Activated CD8-positive, alpha-beta T cell treated with anti-CD3 and anti-CD28 coated beads, Interleukin-2, amount 10 ng/mL, durations not matched to agents 7 days and 5 days (primary cell): ENCODE data around the gene RUNX3. TPM values are rescaled to one million over a fixed set of nuclear protein-coding genes. Genes with fewer than 3 reads are reported as not detected.

Experiments
- ATAC-seq: fragments of 150-1000 bp; cut with Tn5 transposase; one replicate; pipeline ENCODE4 v1.10.0; 2021; ENCODE audit warnings: moderate library complexity
- CTCF ChIA-PET: fragments of 350-600 bp; sonication (Branson Sonifier 250); formaldehyde crosslinking; loops from one replicate; lab custom pipeline; 2021; ENCODE audit warnings: antibody characterized with exemption; lab: Charles Lee
- POLR2A ChIA-PET: fragments of 350-600 bp; sonication (Branson Sonifier 250); formaldehyde crosslinking; loops from one replicate; lab custom pipeline; 2021; ENCODE audit warnings: antibody characterized with exemption; lab: Charles Lee
- DNase-seq: peaks from one replicate; pipeline ENCODE4 v3.0.0-alpha.2; 2020
- H3K27ac Mint-ChIP-seq: one replicate; pipeline ENCODE4 v1.8.0; 2021; ENCODE audit warnings: mild to moderate bottlenecking, mixed read lengths
- H3K27me3 Mint-ChIP-seq: one replicate; pipeline ENCODE4 v1.8.0; 2021; ENCODE audit warnings: low read depth, mixed read lengths
- H3K36me3 Mint-ChIP-seq: one replicate; pipeline ENCODE4 v1.8.0; 2021; ENCODE audit warnings: low read depth, mixed read lengths
- H3K4me1 Mint-ChIP-seq: one replicate; pipeline ENCODE4 v1.8.0; 2021; ENCODE audit warnings: low read depth, mixed read lengths
- H3K4me3 Mint-ChIP-seq: one replicate; pipeline ENCODE4 v1.8.0; 2021; ENCODE audit warnings: mild to moderate bottlenecking, mixed read lengths
- H3K9me3 Mint-ChIP-seq: one replicate; pipeline ENCODE4 v1.8.0; 2022; ENCODE audit warnings: mixed read lengths; ENCODE audit not compliant: insufficient read depth
- total RNA-seq, 2 experiments: library from RNA; stranded (reverse); gene quantifications; one replicate each; pipeline ENCODE4 v1.2.3, GENCODE V29; 2021

Gene RUNX3
- total RNA-seq, 2 experiments from 2014 or later = 144 to 147 TPM

DNA sequence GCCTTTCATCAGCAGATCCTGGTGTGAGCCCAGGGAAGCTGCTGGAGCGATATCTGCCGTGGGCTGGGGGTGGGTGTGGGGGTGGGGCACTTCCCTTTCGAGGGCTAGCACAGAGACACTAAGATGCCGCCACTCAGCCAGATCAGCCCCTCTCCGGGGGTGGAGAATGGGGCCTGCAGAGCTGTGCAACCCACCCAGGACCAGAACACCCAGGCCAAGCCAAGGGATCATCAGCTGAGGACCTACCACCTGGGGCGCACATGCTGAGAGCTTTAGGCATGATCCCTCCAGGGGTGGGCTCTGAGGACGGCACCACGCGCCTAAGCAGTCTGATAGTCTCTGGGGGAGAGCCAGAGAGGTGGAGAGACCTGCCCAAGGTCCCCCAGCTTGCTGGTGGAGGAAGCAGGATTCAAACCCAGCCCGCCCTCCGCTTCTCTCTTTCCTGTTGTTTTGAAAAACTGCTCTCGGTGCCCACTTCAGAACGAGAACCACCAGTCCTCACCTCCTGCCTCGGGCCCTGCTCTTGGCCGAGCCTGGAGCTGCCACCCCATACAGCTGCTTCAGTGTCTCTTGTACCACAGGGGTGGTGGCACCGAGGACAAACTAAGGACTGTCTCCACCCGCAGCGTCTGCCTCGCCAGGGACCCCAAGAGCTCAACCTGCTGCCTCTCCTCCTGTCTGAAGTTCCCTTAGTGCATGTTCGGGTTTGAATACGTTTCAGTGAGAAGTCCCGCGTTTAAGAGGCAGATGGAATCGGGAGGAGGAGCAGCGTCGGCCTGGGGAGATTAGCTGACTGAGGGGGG, 39.7 kb upstream of the RUNX3 start:
- Mint-ChIP-seq H3K9me3 (peaks cover 9% of the 10 kb centered on the region), H3K27me3 (no peaks in the 10 kb centered on the region), H3K27ac (peak overlapping the region; percentile 90), H3K4me1 (peaks cover 91% of the 10 kb centered on the region), H3K36me3 (peaks cover 17% of the 10 kb centered on the region), H3K4me3 (peak overlapping the region; percentile 66)
- ChIA-PET POLR2A (interaction anchor here (0.6 to 4.7 kb wide), 13 partner anchors 10 to 130 kb away, joined by 3 to 29 read pairs (median 6); no protein-coding TSS in a partner anchor), CTCF (interaction anchor here (0.7 to 7.0 kb wide), 19 partner anchors 9 to 134 kb away, joined by 3 to 59 read pairs (median 5); no protein-coding TSS in a partner anchor)
- no peak for ATAC-seq
- DNase-seq = peak; percentile 47

DNA sequence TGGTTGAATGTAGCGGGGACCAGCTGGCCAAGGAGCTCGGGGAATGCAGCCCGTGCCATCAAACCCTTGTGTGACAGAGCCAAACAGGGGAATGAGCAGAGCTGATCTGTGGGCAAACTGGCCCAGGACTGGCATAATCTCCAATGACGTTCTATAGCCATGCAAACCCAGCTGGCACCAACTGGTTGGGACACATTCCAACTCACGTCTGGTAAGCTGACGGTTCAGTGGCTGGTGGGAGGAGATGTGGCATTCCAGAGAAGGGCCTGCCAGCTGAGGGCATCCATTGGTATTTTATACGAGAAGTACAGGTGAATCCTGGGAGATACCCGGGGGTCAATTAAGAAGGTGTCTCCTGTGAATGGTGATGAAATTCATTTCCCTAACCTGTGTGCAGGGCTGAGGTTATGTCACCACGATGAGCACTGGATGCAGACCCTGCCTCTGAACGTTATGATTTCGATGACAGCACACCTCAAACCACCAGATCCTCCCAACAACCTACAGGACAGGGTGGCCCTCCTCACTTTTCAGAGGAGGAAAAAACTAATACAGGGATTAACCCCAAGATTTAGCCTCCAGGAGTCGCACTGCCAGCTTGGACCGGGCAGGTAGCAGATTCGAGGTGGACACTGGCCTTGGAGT, 39.0 kb upstream of the RUNX3 start:
- ATAC-seq (no peak), DNase-seq (no peak)
- POLR2A ChIA-PET = interaction anchor here (0.6 to 4.7 kb wide), 13 partner anchors 10 to 264 kb away, joined by 3 to 29 read pairs (median 6); no protein-coding TSS in a partner anchor
- Mint-ChIP-seq H3K27me3 (no peaks in the 10 kb centered on the region), H3K4me3 (peak overlapping the region; percentile 66), H3K27ac (peak overlapping the region; percentile 90), H3K4me1 (peaks cover 85% of the 10 kb centered on the region), H3K36me3 (peaks cover 16% of the 10 kb centered on the region), H3K9me3 (peaks cover 2% of the 10 kb centered on the region)
- CTCF ChIA-PET = interaction anchor here (0.8 to 7.0 kb wide), 14 partner anchors 17 to 131 kb away, joined by 3 to 59 read pairs (median 6); no protein-coding TSS in a partner anchor

DNA sequence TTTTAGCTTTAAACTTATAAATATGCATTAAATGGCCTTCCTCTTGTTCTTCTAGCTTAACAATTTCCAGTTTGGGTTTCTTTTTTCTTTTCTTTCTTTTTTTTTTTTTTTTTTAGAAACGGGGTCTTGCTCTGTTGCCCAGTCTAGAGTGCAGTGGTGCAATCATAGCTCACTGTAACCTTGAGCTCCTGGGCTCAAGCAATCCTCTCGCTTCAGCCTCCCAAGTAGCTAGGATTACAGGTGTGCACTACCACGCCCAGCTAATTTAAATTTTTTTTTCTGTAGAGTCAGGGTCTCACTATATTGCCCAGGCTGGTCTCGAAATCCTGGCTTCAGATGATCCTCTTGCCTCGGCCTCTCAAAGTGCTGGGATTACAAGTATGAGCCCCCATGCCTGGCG, 37.9 kb upstream of the RUNX3 start:
- ATAC-seq = no peak
- H3K4me1 Mint-ChIP-seq = peaks cover 78% of the 10 kb centered on the region
- POLR2A ChIA-PET = interaction anchor here (1.8 to 6.0 kb wide), 3 partner anchors 28 to 66 kb away, joined by 6 to 106 read pairs (median 7); no protein-coding TSS in a partner anchor

DNA sequence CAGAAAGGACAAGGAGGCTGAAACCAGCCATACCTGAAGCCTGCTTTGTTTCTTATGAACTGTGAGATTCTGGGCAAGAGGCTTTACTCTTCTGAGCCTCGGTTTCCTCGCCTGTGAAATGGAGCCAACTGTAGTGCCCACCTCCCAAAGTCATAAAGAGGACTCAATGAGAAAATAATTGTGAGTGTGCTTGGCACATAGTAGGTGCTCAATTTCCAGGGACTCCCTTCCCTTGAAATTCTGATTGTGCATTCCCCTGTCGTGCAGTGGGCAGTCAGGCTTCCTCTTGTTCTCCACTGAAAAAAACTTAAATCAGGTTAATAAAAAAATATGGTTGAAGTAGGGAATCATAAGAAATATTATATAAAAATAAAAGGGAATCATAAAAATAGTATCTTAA, 37.5 kb upstream of the RUNX3 start:
- Mint-ChIP-seq H3K36me3 (peaks cover 22% of the 10 kb centered on the region), H3K9me3 (no peaks in the 10 kb centered on the region), H3K27me3 (no peaks in the 10 kb centered on the region), H3K4me3 (no peak overlapping the region), H3K4me1 (peaks cover 74% of the 10 kb centered on the region), H3K27ac (peak overlapping the region; percentile 98)
- POLR2A ChIA-PET = interaction anchor here (0.9 to 6.0 kb wide), 6 partner anchors 13 to 465 kb away, joined by 3 to 106 read pairs (median 28); partner anchors contain the start of gene RCAN3
- ATAC-seq = no peak
- CTCF ChIA-PET = interaction anchor here (1.1 to 10.3 kb wide), 5 partner anchors 11 to 132 kb away, joined by 3 to 225 read pairs (median 5); no protein-coding TSS in a partner anchor
- DNase-seq = no peak

More for the DNA sequence above, 37.9 kb upstream of the RUNX3 start:
- Mint-ChIP-seq H3K4me3 (no peak overlapping the region), H3K36me3 (peaks cover 21% of the 10 kb centered on the region), H3K9me3 (no peaks in the 10 kb centered on the region), H3K27me3 (no peaks in the 10 kb centered on the region), H3K27ac (peak overlapping the region; percentile 25)
- no peak for DNase-seq
- CTCF ChIA-PET = interaction anchor here (1.4 to 10.3 kb wide), 3 partner anchors 10 to 67 kb away, joined by 3 to 225 read pairs (median 48); no protein-coding TSS in a partner anchor

DNA sequence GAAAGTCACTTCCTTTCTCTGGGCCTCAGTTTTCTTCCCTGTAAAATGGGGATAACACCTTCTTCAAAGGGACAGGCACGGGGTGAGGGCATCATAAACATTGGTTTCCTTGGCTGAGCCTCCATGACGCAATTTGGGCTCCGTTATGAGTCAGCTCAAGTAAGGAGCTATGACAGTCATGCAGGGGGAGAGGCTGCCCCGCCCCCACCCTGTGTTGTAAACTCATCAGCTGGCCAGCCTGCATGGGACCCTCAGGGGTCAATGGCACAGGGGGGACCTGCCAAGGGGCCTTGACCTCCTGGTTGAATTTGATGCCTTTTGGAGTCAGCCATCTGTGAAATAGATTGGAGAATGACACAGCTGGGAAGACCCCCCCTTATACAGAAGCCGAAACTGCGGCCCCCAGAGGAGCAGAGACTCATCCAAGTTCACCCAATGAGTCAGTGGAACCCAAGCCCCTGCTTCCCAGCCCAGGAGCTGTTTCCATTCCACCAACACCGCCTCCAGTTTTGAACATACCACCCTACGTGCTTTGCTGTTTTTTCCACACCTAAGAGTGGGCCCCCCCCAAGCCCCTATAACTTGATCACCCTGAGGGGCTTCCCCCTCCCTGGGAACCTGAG, 36.8 kb upstream of the RUNX3 start:
- ATAC-seq (peak; percentile 8), DNase-seq (peak; percentile 90)
- Mint-ChIP-seq H3K4me3 (peak overlapping the region; percentile 92), H3K9me3 (no peaks in the 10 kb centered on the region), H3K27ac (peak overlapping the region; percentile 98), H3K27me3 (no peaks in the 10 kb centered on the region), H3K4me1 (peaks cover 68% of the 10 kb centered on the region), H3K36me3 (peaks cover 30% of the 10 kb centered on the region)
- ChIA-PET POLR2A (interaction anchor here (0.8 to 6.0 kb wide), 9 partner anchors 12 to 465 kb away, joined by 3 to 106 read pairs (median 4); partner anchors contain the start of gene RCAN3), CTCF (interaction anchor here (0.9 to 10.3 kb wide), 10 partner anchors 12 to 134 kb away, joined by 3 to 225 read pairs (median 4); no protein-coding TSS in a partner anchor)

DNA sequence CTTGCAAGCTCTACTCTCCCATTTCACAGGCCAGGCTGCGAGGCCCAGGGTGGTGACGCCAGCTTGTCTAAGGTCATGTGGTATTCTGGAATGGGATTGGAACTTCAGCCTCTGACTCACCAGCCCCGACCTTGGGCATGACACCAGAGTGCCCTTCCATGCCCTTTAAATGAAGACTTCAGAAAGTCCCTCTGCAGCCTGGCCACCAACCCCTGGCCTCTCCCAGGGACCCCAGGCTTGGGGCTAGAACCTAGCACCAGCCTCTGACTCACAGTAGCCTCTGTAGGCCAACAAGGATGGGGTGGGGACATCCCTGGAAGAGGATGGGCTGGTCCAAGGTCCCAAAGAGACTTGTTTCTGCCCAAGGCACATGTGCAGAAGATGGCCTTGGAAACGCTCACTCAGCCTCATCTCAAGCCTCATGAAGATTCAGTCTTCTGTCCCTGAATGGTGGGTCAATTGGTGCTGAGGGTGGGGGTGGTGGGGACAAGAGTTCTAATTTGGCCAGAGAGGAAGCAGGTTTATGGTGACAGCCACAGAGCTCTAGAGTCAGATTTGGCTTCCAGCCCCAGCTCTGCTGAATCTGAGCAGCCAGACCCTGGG, 36.1 kb upstream of the RUNX3 start:
- Mint-ChIP-seq H3K4me3 (peak overlapping the region; percentile 92), H3K27me3 (no peaks in the 10 kb centered on the region), H3K4me1 (peaks cover 68% of the 10 kb centered on the region), H3K9me3 (no peaks in the 10 kb centered on the region), H3K36me3 (peaks cover 36% of the 10 kb centered on the region), H3K27ac (peak overlapping the region; percentile 98)
- ATAC-seq (no peak), DNase-seq (peak; percentile 45)
- CTCF ChIA-PET = interaction anchor here (0.9 to 10.3 kb wide), 10 partner anchors 16 to 135 kb away, joined by 3 to 225 read pairs (median 6); no protein-coding TSS in a partner anchor
- POLR2A ChIA-PET = interaction anchor here (0.8 to 6.0 kb wide), 12 partner anchors 8 to 464 kb away, joined by 3 to 106 read pairs (median 8); partner anchors contain the start of gene RCAN3

DNA sequence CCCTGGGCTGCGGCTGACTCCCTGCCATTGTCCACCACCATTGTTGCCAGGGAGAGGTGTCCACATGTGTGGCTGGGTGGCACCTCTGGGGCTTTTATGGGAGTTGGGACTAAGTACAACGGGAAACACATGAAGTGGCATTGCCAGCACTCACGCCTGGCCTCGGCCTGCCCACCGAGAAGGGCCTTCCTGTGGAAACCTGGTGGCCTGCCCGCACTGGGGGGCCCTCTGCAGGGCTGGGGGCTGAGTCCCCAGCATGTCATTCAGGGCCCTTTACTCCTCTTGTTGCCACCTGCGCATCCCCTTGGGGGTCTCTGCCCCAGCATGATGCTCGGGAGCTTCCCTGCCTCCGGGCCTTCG, 35.5 kb upstream of the RUNX3 start:
- H3K36me3 Mint-ChIP-seq = peaks cover 42% of the 10 kb centered on the region
- peak overlapping the region; percentile 92 for H3K4me3 Mint-ChIP-seq
- ATAC-seq (no peak), DNase-seq (peak; percentile 44)
- no peaks in the 10 kb centered on the region for H3K9me3 Mint-ChIP-seq
- no peaks in the 10 kb centered on the region for H3K27me3 Mint-ChIP-seq
- ChIA-PET CTCF (interaction anchor here (0.9 to 10.3 kb wide), 15 partner anchors 8 to 132 kb away, joined by 3 to 225 read pairs (median 7); partner anchors contain the start of gene RUNX3), POLR2A (interaction anchor here (0.9 to 6.3 kb wide), 20 partner anchors 8 to 134 kb away, joined by 4 to 106 read pairs (median 8); no protein-coding TSS in a partner anchor)
- H3K4me1 Mint-ChIP-seq = peaks cover 67% of the 10 kb centered on the region
- H3K27ac Mint-ChIP-seq = peak overlapping the region; percentile 98

DNA sequence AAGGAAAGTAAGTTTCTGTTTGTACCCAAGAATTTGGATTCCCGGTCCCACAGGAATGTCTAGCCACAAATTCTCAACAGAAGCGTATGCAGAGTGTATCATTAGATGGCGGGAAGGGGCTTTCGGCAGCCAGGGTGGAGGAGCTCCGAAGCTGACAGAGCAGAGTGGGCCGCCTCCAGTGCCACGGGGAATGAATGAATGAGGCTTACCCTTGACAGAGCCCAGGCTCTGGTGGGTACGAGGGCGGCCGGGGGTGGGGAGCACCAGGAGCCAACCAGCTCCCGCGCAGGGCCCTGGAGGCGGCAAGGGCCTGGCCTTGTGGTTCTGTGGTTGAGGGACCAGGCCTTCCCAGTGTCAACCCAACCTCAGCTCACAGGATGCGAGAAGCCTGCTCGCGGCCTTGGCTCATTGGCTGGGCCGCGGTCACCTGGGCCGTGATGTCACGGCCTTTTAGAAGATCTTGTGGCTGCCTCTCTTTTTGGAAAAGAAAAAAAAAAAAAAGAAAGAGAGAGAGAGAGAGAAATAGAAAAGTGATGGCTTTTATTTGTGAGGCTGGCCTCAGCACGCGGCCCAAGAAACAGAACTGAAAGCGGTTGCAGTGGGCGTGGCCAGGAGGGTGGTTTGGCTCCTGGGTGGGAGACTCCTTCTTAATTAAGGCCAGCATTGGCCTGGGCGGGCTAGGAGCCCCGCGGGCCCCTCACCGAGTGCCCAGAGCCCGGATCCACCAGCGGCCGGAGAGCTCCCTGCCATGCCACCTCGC, 34.9 kb upstream of the RUNX3 start:
- peak; percentile 81 for ATAC-seq

DNA sequence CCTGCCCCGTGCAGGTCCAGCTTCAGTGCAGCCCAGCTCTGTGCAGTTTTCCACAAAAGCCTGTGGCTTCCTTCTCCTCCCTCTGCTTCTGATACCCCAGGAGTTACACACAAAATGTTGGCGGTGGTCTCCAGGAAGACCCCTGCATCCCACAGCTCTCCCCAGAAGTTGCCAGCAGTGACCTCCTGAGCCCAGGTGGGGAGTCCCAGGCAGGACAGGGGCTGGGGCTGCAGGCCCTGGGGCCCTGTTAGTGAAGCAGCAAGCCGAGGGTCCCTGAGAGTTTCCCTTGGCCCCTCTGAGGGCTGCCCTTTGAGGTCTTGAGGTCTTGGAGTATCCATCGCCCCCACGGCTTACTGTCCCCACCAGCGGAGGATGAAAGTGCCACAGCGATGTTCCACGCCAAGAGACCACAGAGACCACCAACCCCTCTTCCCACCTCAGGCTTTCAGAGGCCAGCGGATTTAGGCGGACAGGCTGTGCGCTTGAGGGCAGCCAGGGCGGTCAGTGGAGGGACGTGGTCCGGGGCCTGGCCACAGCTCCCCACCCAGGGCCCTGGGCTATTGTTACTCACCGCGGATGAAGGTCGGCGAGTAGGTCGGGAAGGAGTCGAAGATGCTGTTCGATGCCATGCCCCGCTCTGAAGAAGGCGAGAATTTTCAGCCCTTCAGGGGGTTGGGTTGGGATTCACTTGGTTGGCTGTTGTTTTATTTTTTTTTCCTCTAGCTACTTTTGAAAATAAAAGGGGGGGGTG, 34.0 kb upstream of the RUNX3 start:
- Mint-ChIP-seq H3K27ac (peak overlapping the region; percentile 98), H3K9me3 (no peaks in the 10 kb centered on the region), H3K4me1 (peaks cover 66% of the 10 kb centered on the region), H3K27me3 (no peaks in the 10 kb centered on the region), H3K36me3 (peaks cover 57% of the 10 kb centered on the region), H3K4me3 (peak overlapping the region; percentile 92)
- DNase-seq (no peak), ATAC-seq (no peak)
- ChIA-PET CTCF (interaction anchor here (0.6 to 10.3 kb wide), 39 partner anchors 8 to 276 kb away, joined by 3 to 225 read pairs (median 4); partner anchors contain the start of gene RUNX3), POLR2A (interaction anchor here (0.5 to 6.3 kb wide), 30 partner anchors 8 to 1847 kb away, joined by 3 to 106 read pairs (median 5); partner anchors contain the start of genes RSRP1 and RUNX3)

More for the DNA sequence above, 34.9 kb upstream of the RUNX3 start:
- peak overlapping the region; percentile 92 for H3K4me3 Mint-ChIP-seq
- peaks cover 67% of the 10 kb centered on the region for H3K4me1 Mint-ChIP-seq
- H3K27ac Mint-ChIP-seq = peak overlapping the region; percentile 98
- ChIA-PET CTCF (interaction anchor here (0.6 to 10.3 kb wide), 24 partner anchors 9 to 275 kb away, joined by 3 to 225 read pairs (median 5); partner anchors contain the start of gene RUNX3), POLR2A (interaction anchor here (0.5 to 6.3 kb wide), 23 partner anchors 9 to 1848 kb away, joined by 3 to 106 read pairs (median 5); partner anchors contain the start of gene RSRP1)
- H3K9me3 Mint-ChIP-seq = no peaks in the 10 kb centered on the region
- DNase-seq = peak; percentile 99
- H3K27me3 Mint-ChIP-seq = no peaks in the 10 kb centered on the region
- H3K36me3 Mint-ChIP-seq = peaks cover 48% of the 10 kb centered on the region
